Adrenal gland (tissue), 5 donors: Measurements from ENCODE around the gene PROM1.

Source experiments
- CTCF ChIP-seq, 6 experiments: fragments of 450-650 bp in 4 of 6; fragments of 200-600 bp in 2 of 6; sonication (generic) in 1 of 6; IDR thresholded peaks; 1 replicate in 5 of 6; 2 replicates in 1 of 6; pipeline versions ENCODE4 v1.5.1 to v1.8.0; 2016 to 2021; ENCODE audit warnings: antibody characterized with exemption in 6 of 6, mild to moderate bottlenecking in 2 of 6, moderate library complexity in 1 of 6
- POLR2A ChIP-seq, 2 donors: fragments of 450-650 bp; IDR thresholded peaks; one replicate each; pipeline ENCODE4 v1.6.1; 2017; ENCODE audit warnings: antibody characterized with exemption in 2 of 2, mild to moderate bottlenecking in 2 of 2, moderate library complexity in 1 of 2
- donor health status: DM: no; HTN: no; CAD: no.

DNA sequence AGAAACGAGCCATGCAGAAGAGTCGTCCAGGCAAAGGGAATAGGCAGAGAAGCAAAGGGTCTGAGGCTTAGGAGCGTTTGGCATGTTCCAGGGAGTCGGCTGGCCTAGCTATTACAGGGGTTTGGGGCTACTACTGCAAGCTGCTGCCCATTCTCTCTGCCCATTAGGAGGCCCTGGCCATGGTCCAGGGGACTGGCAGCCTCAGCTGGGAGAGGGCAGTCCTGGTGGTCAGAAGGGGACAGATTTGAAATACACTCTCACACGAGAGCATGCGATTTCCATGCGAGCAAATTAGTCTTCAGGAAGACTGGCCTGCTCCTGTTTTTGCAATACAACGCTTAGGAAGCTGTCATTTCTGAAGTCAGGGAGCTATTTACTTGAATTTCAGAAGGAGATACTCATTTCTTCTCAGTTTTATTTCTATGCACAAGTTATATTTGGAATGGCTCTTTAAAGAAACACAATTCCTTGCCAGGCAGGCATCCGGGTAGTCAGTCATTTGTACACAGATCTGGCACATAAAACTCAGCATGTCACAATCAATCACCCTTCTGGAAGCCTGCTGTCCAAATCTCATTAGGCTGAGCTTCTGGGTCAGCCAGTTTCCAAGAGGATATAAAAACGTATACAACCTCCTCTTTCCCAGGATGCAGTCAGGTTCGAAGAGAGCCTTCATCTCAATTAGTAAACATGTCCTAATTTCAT is 27.0 kb downstream of the PROM1 start:
- TF ChIP-seq CTCF (IDR thresholded peaks at IDR 0.05) = no peak
- TF ChIP-seq POLR2A (IDR thresholded peaks at IDR 0.05) = no peak
